ENCODE results near the gene BST1. TPM values are rescaled to one million over a fixed set of nuclear protein-coding genes. Genes with fewer than 3 reads are reported as not detected.

Gene BST1
- total and polyA plus RNA-seq, 2 of the 8 experiments (the other 6 are each of a cell fraction or from before 2014, with no cell fraction given): 0.52 to 0.54 TPM

GRCh38 chr4:15655223-15656037, 47.4 kb upstream of the BST1 start, which contains the start of gene FBXL5:
TSS of gene FBXL5 (minus strand) at chr4:15655357. CDS start at chr4:15655287, 70 bp downstream.
- WGBS, 2 experiments (ENCODE audit: extremely low coverage in 1 of 2, insufficient coverage in 1 of 2, insufficient read length in 1 of 2, insufficient replicate concordance in 2 of 2, low coverage in 1 of 2, low lambda C conversion rate in 2 of 2, missing lambda C conversion rate in 1 of 2): 4% methylated on average over 84 of the region's 85 CpGs; no CpG with 5 or more reads in 1 of the 2 experiments
- Histone ChIP-seq H3K4ac (replicated peaks; ENCODE audit: insufficient read length, low read depth, low read length) (peak within 1 kb of the TSS; percentile 89), H2BK12ac (ENCODE audit: low read depth, low read length) (peak within 1 kb of the TSS; percentile 86; the same call in 1 of the 2 replicates), H2BK5ac (ENCODE audit: low read depth, low read length) (peak within 1 kb of the TSS; percentile 99), H2BK20ac (ENCODE audit: low read length) (no peak within 1 kb of the TSS), H3K79me1 (ENCODE audit: low read depth, low read length) (no peaks in the 10 kb centered on the region), H4K5ac (ENCODE audit: insufficient read length, low read depth, low read length) (peak within 1 kb of the TSS; percentile 99), H3K56ac (replicated peaks; ENCODE audit: insufficient read length, low read depth, low read length) (peak within 1 kb of the TSS; percentile 97), H3K9me3 (ENCODE audit: insufficient read depth in 2 of 2, low read depth in 1 of 2, low read length in 1 of 2) (no peaks in the 10 kb centered on the region), H3K4me1 (replicated peaks in 1 of 4; ENCODE audit: control insufficient read depth in 3 of 4, insufficient read depth in 4 of 4, low read length in 3 of 4) (peaks cover 2 to 9% (median 5%) of the 10 kb centered on the region in 4 experiments; a peak in 5 of 7 replicates), H3K18ac (ENCODE audit: extremely low read depth, low read length) (peak within 1 kb of the TSS; percentile 100), H3K4me2 (ENCODE audit: insufficient read depth in 1 of 2, low read depth in 2 of 2, low read length in 2 of 2) (peak within 1 kb of the TSS; percentile 95 to 98), H2AFZ (ENCODE audit: low read length) (peak within 1 kb of the TSS; percentile 100), H4K8ac (ENCODE audit: extremely low read depth, insufficient read depth, low read length) (peak within 1 kb of the TSS; percentile 100), H3K27me3 (replicated peaks in 1 of 4; ENCODE audit: control insufficient read depth in 3 of 4, extremely low read depth in 1 of 4, insufficient read depth in 3 of 4, low read length in 3 of 4) (no peaks in the 10 kb centered on the region), H3K79me2 (ENCODE audit: control insufficient read depth in 1 of 2, insufficient read depth in 2 of 2, low read length in 2 of 2) (peaks cover 0 to 38% of the 10 kb centered on the region in 2 experiments; a peak in 2 of 4 replicates), H3K23ac (ENCODE audit: insufficient read length) (peak within 1 kb of the TSS; percentile 77), H4K91ac (replicated peaks; ENCODE audit: insufficient read length, low read length) (peak within 1 kb of the TSS; percentile 98), H2BK15ac (ENCODE audit: low read length) (no peak within 1 kb of the TSS), H2BK120ac (replicated peaks; ENCODE audit: low read depth, low read length) (peak within 1 kb of the TSS; percentile 16), H3K14ac (ENCODE audit: insufficient read length) (peak within 1 kb of the TSS; percentile 93), H3K36me3 (ENCODE audit: control insufficient read depth in 2 of 4, insufficient read depth in 4 of 4, low read length in 3 of 4) (peaks cover 0 to 3% (median 0%) of the 10 kb centered on the region in 4 experiments; a peak in 1 of 8 replicates), H3K4me3 (ENCODE audit: extremely low read depth in 1 of 4, insufficient read depth in 2 of 4, low read depth in 3 of 4, low read length in 4 of 4) (peak within 1 kb of the TSS; percentile 82 to 88 (median 86)), H3K23me2 (ENCODE audit: low read depth, low read length) (peaks cover 7% of the 10 kb centered on the region), H3K9ac (replicated peaks in 1 of 4; ENCODE audit: extremely low read depth in 1 of 4, low read depth in 3 of 4, low read length in 3 of 4) (peak within 1 kb of the TSS; percentile 95 to 99 (median 98)), H4K20me1 (replicated peaks in 1 of 2; ENCODE audit: control insufficient read depth in 1 of 2, insufficient read depth in 2 of 2, low read length in 2 of 2) (no peaks in the 10 kb centered on the region), H2AK5ac (ENCODE audit: low read depth, low read length) (0 out of 2 replicates have a peak within 1 kb of the TSS, but pooled peaks have one; percentile 49), H3K27ac (ENCODE audit: low read depth, low read length) (peak within 1 kb of the TSS; percentile 100)
- FAIRE-seq (no peak), DNase-seq (ENCODE audit: low read depth in 1 of 2, low spot score in 2 of 2) (peak in 1 of 2 experiments; percentile 82)
- ChIA-PET POLR2A (ENCODE audit: partially characterized antibody) (interaction anchor here (0.6 to 6.9 kb wide), 19 partner anchors 9 to 1969 kb away, joined by 3 to 64 read pairs (median 4); partner anchors contain the start of genes C1QTNF7, CC2D2A and FAM200B), CTCF (ENCODE audit: partially characterized antibody) (interaction anchor here (1.0 to 2.4 kb wide), 4 partner anchors 10 to 143 kb away, joined by 3 to 6 read pairs (median 5); no protein-coding TSS in a partner anchor)
- TF ChIP-seq NRF1 (IDR thresholded peaks at IDR 0.05; ENCODE audit: low read depth, low read length) (peak; percentile 68), RXRA (IDR thresholded peaks at IDR 0.05; ENCODE audit: insufficient read depth, low read depth, low read length) (no peak), CBX5 (IDR thresholded peaks at IDR 0.05; ENCODE audit: low read depth, low read length) (no peak), SRF (IDR thresholded peaks at IDR 0.05; ENCODE audit: low read depth, low read length) (no peak), CHD2 (IDR thresholded peaks at IDR 0.05; ENCODE audit: low read length) (no peak), EP300 (IDR thresholded peaks at IDR 0.05; ENCODE audit: borderline replicate concordance in 1 of 2, low read depth in 2 of 2, low read length in 2 of 2) (no peak), SP2 (IDR thresholded peaks at IDR 0.05; ENCODE audit: low read length) (no peak), MAX (IDR thresholded peaks at IDR 0.05) (peak; percentile 83), SP1 (IDR thresholded peaks at IDR 0.05; ENCODE audit: low read depth, low read length) (no peak), CTBP2 (IDR thresholded peaks at IDR 0.05; ENCODE audit: borderline replicate concordance, insufficient read depth, insufficient read length, low read length) (no peak)
